Measurements from ENCODE around the gene SRPRA.

Gene SRPRA

DNA sequence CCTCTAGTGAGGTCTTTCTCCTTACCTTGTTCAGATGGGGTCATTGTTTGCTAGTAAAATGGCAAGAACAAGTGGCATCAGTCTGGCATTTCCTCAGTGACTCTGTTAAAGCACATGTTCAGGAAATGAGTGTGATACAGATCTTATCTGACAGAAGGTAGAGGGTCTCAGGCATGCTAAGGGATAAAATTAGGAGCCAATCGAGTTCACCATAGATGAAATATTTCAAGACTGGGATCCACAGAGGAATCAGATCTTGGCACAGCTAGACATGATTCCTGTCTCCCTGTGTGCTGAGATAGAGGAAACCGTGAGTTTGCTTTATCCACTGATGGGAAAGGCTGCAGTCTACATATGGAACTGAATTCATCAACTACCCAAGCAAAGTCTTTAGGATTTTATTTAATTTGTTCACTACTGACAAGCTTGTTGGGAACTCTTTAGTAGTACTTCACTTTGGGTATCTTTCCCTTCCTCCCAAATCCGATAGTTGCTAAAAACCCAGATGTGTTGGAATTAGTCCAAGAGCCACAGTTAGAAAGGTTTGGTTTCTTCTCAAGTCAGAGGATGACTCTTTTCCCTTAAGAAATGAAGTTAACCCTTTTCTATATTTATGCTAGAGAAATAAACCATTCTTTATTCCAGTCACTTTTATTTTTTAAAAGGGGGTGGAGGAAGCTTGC lies 38.7 kb downstream of the SRPRA start:
- no peak for TF ChIP-seq EGR1 (IDR thresholded peaks at IDR 0.05)
- no peak for TF ChIP-seq YY1 (IDR thresholded peaks at IDR 0.05; ENCODE audit: low read depth)
- TF ChIP-seq CREB1 (IDR thresholded peaks at IDR 0.05; ENCODE audit: low read depth): no peak
- TF ChIP-seq EP300 (IDR thresholded peaks at IDR 0.05; ENCODE audit: borderline replicate concordance): no peak
- no peak for TF ChIP-seq TCF12 (IDR thresholded peaks at IDR 0.05; ENCODE audit: low read depth)
- TF ChIP-seq TEAD4 (IDR thresholded peaks at IDR 0.05): no peak
- no peak for TF ChIP-seq FOXM1 (IDR thresholded peaks at IDR 0.05; ENCODE audit: borderline replicate concordance, low read depth)
- no peak for TF ChIP-seq NFIC (IDR thresholded peaks at IDR 0.05)
- TF ChIP-seq, protein P1, sequence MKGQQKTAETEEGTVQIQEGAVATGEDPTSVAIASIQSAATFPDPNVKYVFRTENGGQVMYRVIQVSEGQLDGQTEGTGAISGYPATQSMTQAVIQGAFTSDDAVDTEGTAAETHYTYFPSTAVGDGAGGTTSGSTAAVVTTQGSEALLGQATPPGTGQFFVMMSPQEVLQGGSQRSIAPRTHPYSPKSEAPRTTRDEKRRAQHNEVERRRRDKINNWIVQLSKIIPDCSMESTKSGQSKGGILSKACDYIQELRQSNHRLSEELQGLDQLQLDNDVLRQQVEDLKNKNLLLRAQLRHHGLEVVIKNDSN (IDR thresholded peaks at IDR 0.05): no peak
- no peak for TF ChIP-seq RAD21 (IDR thresholded peaks at IDR 0.05; ENCODE audit: low read depth)
- no peak for TF ChIP-seq TAF1 (IDR thresholded peaks at IDR 0.05; ENCODE audit: low read depth)

DNA sequence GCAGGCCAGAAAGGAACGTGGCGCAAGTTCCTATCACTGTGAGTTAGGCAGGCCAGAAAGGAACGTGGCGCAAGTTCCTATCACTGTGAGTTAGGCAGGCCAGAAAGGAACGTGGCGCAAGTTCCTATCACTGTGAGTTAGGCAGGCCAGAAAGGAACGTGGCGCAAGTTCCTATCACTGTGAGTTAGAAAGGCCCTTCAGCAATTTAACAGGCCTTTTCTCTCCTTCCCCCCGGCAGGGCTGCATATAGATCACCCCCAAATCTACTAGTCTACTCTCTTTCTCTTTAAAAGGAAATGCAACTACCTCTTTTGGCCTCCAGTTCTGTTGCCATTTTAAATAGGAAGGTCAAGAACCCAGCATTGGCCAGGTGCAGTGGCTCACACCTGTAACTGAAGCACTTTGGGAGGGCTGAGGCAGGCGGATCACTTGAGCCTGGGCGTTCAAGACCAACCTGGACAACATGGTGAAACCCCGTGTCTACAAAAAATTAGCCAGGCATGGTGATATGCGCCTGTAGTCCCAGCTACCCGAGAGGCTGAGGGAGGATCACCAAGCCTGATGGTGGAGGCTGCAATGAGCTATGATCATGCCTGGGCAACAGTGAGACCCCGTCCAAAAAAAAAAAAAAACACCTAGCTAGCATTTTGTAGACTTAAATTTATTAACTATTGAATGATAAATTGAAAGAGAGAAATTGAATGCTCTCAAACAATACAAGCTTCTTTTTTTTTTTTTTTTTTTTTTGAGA lies 42.2 kb downstream of the SRPRA start:
- TF ChIP-seq RAD21 (IDR thresholded peaks at IDR 0.05; ENCODE audit: low read depth) (no peak), ZBTB7A (IDR thresholded peaks at IDR 0.05; ENCODE audit: low read depth) (no peak), CREB1 (IDR thresholded peaks at IDR 0.05; ENCODE audit: low read depth) (no peak), EP300 (IDR thresholded peaks at IDR 0.05; ENCODE audit: borderline replicate concordance) (no peak), TAF1 (IDR thresholded peaks at IDR 0.05; ENCODE audit: low read depth) (no peak)
- TF ChIP-seq, protein P2, sequence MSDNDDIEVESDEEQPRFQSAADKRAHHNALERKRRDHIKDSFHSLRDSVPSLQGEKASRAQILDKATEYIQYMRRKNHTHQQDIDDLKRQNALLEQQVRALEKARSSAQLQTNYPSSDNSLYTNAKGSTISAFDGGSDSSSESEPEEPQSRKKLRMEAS (IDR thresholded peaks at IDR 0.05): no peak
- TF ChIP-seq, protein P3, sequence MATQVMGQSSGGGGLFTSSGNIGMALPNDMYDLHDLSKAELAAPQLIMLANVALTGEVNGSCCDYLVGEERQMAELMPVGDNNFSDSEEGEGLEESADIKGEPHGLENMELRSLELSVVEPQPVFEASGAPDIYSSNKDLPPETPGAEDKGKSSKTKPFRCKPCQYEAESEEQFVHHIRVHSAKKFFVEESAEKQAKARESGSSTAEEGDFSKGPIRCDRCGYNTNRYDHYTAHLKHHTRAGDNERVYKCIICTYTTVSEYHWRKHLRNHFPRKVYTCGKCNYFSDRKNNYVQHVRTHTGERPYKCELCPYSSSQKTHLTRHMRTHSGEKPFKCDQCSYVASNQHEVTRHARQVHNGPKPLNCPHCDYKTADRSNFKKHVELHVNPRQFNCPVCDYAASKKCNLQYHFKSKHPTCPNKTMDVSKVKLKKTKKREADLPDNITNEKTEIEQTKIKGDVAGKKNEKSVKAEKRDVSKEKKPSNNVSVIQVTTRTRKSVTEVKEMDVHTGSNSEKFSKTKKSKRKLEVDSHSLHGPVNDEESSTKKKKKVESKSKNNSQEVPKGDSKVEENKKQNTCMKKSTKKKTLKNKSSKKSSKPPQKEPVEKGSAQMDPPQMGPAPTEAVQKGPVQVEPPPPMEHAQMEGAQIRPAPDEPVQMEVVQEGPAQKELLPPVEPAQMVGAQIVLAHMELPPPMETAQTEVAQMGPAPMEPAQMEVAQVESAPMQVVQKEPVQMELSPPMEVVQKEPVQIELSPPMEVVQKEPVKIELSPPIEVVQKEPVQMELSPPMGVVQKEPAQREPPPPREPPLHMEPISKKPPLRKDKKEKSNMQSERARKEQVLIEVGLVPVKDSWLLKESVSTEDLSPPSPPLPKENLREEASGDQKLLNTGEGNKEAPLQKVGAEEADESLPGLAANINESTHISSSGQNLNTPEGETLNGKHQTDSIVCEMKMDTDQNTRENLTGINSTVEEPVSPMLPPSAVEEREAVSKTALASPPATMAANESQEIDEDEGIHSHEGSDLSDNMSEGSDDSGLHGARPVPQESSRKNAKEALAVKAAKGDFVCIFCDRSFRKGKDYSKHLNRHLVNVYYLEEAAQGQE (IDR thresholded peaks at IDR 0.05; ENCODE audit: low read depth): no peak

DNA sequence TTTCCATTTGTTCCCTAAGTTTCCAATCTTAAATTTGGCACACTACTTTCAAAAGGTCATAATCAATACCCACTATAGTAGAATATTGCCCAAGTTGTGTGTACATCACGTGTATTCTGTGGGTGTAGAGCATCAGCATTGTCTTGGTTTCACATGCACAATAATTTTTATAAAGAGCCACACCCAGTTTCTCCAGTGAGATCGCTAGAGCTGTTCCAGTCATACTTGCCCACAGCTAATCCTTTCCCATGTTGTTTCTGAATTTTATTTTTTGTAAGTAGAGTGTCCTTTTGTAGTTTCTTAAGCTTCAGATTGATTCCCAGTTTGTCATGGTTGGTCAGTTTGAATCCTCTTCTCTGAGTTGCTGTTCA lies 43.4 kb downstream of the SRPRA start:
- TF ChIP-seq EGR1 (IDR thresholded peaks at IDR 0.05) (no peak), TCF12 (IDR thresholded peaks at IDR 0.05; ENCODE audit: low read depth) (no peak), RAD21 (IDR thresholded peaks at IDR 0.05; ENCODE audit: low read depth) (no peak), TEAD4 (IDR thresholded peaks at IDR 0.05) (no peak), EP300 (IDR thresholded peaks at IDR 0.05; ENCODE audit: borderline replicate concordance) (no peak), YY1 (IDR thresholded peaks at IDR 0.05; ENCODE audit: low read depth) (no peak), NFIC (IDR thresholded peaks at IDR 0.05) (no peak), ZBTB7A (IDR thresholded peaks at IDR 0.05; ENCODE audit: low read depth) (no peak), FOXM1 (IDR thresholded peaks at IDR 0.05; ENCODE audit: borderline replicate concordance, low read depth) (no peak), CEBPB (IDR thresholded peaks at IDR 0.05) (no peak), TAF1 (IDR thresholded peaks at IDR 0.05; ENCODE audit: low read depth) (no peak), CREB1 (IDR thresholded peaks at IDR 0.05; ENCODE audit: low read depth) (no peak)
- TF ChIP-seq, protein P3 (IDR thresholded peaks at IDR 0.05; ENCODE audit: low read depth): no peak
- TF ChIP-seq, protein P2 (IDR thresholded peaks at IDR 0.05): no peak
- TF ChIP-seq, protein P1 (IDR thresholded peaks at IDR 0.05): no peak

DNA sequence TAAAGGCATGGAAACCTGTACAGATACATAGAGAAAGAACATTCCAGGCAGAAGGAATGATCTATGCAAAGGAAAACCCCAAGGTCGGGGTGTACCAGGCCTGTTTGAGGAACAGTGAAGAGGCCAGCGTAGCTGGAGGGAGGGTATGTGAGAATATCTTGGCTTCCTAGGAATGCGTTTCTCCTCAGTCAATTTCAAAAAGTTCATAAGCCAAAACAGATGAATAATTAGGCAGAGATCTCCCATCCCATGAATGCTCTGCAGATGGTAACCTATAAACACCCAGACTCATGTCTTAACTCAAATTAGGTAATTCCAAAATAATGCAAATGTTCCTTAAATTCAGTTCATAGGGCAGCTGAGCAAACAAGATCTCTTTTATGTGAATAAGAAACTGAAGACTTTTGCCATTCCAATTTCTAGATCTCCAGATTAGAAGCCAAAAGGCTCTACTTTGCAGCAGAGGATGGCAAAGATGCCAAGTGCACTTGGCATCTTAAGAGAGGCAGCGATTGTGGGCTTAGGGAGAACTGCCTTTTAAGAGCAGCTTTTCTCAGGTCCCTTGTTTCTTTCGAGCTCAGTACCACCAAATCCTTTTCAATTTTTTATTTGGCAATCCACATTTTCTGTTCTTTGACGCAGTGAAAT lies 43.9 kb downstream of the SRPRA start:
- TF ChIP-seq TCF12 (IDR thresholded peaks at IDR 0.05; ENCODE audit: low read depth) (no peak), TEAD4 (IDR thresholded peaks at IDR 0.05) (no peak)
- TF ChIP-seq, protein P2 (IDR thresholded peaks at IDR 0.05): no peak

DNA sequence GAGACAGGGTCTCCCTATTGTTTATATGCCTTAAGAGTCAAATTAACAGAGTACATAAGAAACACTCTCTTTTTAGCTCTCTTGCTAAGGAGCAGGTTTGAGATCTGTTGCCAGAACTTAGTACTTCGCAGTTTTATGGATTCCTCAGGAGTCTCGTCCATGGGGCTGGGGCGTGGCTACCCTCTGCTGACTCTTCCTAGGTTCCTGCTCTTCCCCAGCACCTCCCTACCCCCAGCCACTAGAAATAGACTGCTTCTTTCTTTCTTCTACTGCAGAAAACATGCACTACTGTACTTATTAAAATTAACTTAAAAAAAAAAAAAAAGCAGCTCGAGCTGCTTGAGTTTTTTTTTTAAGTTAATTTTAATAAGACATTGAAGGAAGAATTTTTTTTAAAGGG lies 49.1 kb downstream of the SRPRA start:
- TF ChIP-seq TAF1 (IDR thresholded peaks at IDR 0.05; ENCODE audit: low read depth) (no peak), CEBPB (IDR thresholded peaks at IDR 0.05) (no peak), CREB1 (IDR thresholded peaks at IDR 0.05; ENCODE audit: low read depth) (no peak), EGR1 (IDR thresholded peaks at IDR 0.05) (no peak), NFIC (IDR thresholded peaks at IDR 0.05) (no peak), EP300 (IDR thresholded peaks at IDR 0.05; ENCODE audit: borderline replicate concordance) (no peak), FOXM1 (IDR thresholded peaks at IDR 0.05; ENCODE audit: borderline replicate concordance, low read depth) (no peak), TCF12 (IDR thresholded peaks at IDR 0.05; ENCODE audit: low read depth) (no peak), ZBTB7A (IDR thresholded peaks at IDR 0.05; ENCODE audit: low read depth) (no peak), RAD21 (IDR thresholded peaks at IDR 0.05; ENCODE audit: low read depth) (no peak), YY1 (IDR thresholded peaks at IDR 0.05; ENCODE audit: low read depth) (no peak), TEAD4 (IDR thresholded peaks at IDR 0.05) (no peak)
- TF ChIP-seq, protein P2 (IDR thresholded peaks at IDR 0.05): no peak
- TF ChIP-seq, protein P3 (IDR thresholded peaks at IDR 0.05; ENCODE audit: low read depth): no peak
- TF ChIP-seq, protein P1 (IDR thresholded peaks at IDR 0.05): no peak

Data from Ishikawa (cell line).